HepG2 (cell line): ENCODE measurements around the gene SIAE. TPM values are rescaled to one million over a fixed set of nuclear protein-coding genes. Genes with fewer than 3 reads are reported as not detected.

Source experiments
- ATAC-seq: fragments of 200-7000 bp; cut with Tn5 transposase; 3 replicates; pipeline ENCODE4 v1.9.1; 2020; ENCODE audit warnings: mild to moderate bottlenecking, moderate library complexity
- BruUV-seq: library from RNA; stranded (reverse); fragments of 400-500 nt; replicated peaks from 2 replicates; lab custom pipeline; 2021; lab: Mats Ljungman, UMichigan
- CTCF ChIA-PET: fragments of 300-600 bp; formaldehyde crosslinking; extraction: SDS; loops from one replicate; lab custom pipeline; 2021; ENCODE audit warnings: low total read pairs, inconsistent platforms, low intra/inter-chr PET ratio; lab: Yijun Ruan, JAX
- POLR2A ChIA-PET: fragments of 350-600 bp; sonication (Branson Sonifier 250); formaldehyde crosslinking; loops from one replicate; lab custom pipeline; 2020; ENCODE audit warnings: antibody characterized with exemption, inconsistent platforms; lab: Yijun Ruan, JAX
- DNase-seq: peaks from one replicate; pipeline ENCODE4 v3.0.0-alpha.2; 2015; ENCODE audit warnings: low spot score
- FAIRE-seq: peaks from 3 replicates; lab custom pipeline; 2011; peaks lifted over from hg19 to GRCh38; lab: Jason Lieb, UNC
- H2AFZ ChIP-seq: one replicate; pipeline ENCODE4 v1.6.1; 2011; ENCODE audit warnings: low read length, inconsistent platforms
- H3K27ac ChIP-seq: fragments of 300-600 bp; 3 replicates; pipeline ENCODE4 v1.8.0; 2011; ENCODE audit warnings: mixed run types, mild to moderate bottlenecking, mixed read lengths, low read length, inconsistent platforms; ENCODE audit not compliant: insufficient read depth; ENCODE audit errors: extremely low read length
- H3K27me3 ChIP-seq, 2 experiments: fragments of 200-600 bp in 1 of 2; 2 replicates in 1 of 2; 3 replicates in 1 of 2; pipeline versions ENCODE4 v1.6.0 to v1.8.0; 2011; ENCODE audit warnings: low read length in 2 of 2, mild to moderate bottlenecking in 2 of 2, moderate library complexity in 2 of 2, inconsistent platforms in 1 of 2; ENCODE audit not compliant: insufficient read depth in 2 of 2, control insufficient read depth in 1 of 2
- H3K36me3 ChIP-seq, 2 experiments: fragments of 200-600 bp in 1 of 2; replicated peaks in 1 of 2; 2 replicates in 1 of 2; 3 replicates in 1 of 2; pipeline versions ENCODE4 v1.5.1 to v1.8.0; 2011; ENCODE audit warnings: low read length in 2 of 2, inconsistent platforms in 1 of 2; ENCODE audit not compliant: insufficient read depth in 2 of 2, control insufficient read depth in 1 of 2
- H3K4me1 ChIP-seq: 2 replicates; pipeline ENCODE4 v1.5.1; 2012; ENCODE audit warnings: low read length, inconsistent platforms; ENCODE audit not compliant: insufficient read depth
- H3K4me2 ChIP-seq: 2 replicates; pipeline ENCODE4 v1.6.0; 2011; ENCODE audit warnings: low read depth, low read length, inconsistent platforms
- H3K4me3 ChIP-seq, 3 experiments: fragments of 200-600 bp in 1 of 3; sonication (generic), shearing (Covaris generic) in 1 of 3; replicated peaks in 1 of 3; 2 replicates each; pipeline ENCODE4 v1.5.1; 2011 to 2016; ENCODE audit warnings: low read length in 3 of 3, inconsistent platforms in 2 of 3, low read depth in 2 of 3, mild to moderate bottlenecking in 2 of 3, control low read depth in 1 of 3, mixed read lengths in 1 of 3; ENCODE audit not compliant: insufficient read depth in 1 of 3
- H3K79me2 ChIP-seq: one replicate; pipeline ENCODE4 v1.6.1; 2011; ENCODE audit warnings: low read length, inconsistent platforms; ENCODE audit not compliant: insufficient read depth
- H3K9ac ChIP-seq: 2 replicates; pipeline ENCODE4 v1.6.0; 2011; ENCODE audit warnings: mild to moderate bottlenecking, low read depth, low read length, inconsistent platforms; ENCODE audit not compliant: insufficient read depth
- H3K9me3 ChIP-seq: 2 replicates; pipeline ENCODE4 v1.5.1; 2012; ENCODE audit warnings: mild to moderate bottlenecking, low read length
- H4K20me1 ChIP-seq: 2 replicates; pipeline ENCODE4 v1.6.0; 2011; ENCODE audit warnings: inconsistent platforms, mild to moderate bottlenecking, low read length, moderate library complexity; ENCODE audit not compliant: insufficient read depth
- EP300 ChIP-seq, 3 experiments: sonication (generic) in 1 of 3; formaldehyde crosslinking in 1 of 3; IDR thresholded peaks; 2 replicates each; pipeline versions ENCODE4 v1.5.1 to v1.6.1; 2011 to 2020; ENCODE audit warnings: low read depth in 2 of 3, low read length in 2 of 3, borderline replicate concordance in 1 of 3, improper control_type of control experiment in 1 of 3, mild to moderate bottlenecking in 1 of 3, missing genetic modification reagents in 1 of 3, moderate library complexity in 1 of 3
- GATA4 ChIP-seq: sonication (generic); IDR thresholded peaks from 2 replicates; pipeline ENCODE4 v1.6.1; 2016; ENCODE audit warnings: antibody characterized with exemption, low read depth, borderline replicate concordance
- PRDM10 ChIP-seq: sonication (generic); formaldehyde crosslinking; IDR thresholded peaks from 2 replicates; pipeline ENCODE4 v1.4.0; 2020; ENCODE audit warnings: low read depth, missing genetic modification reagents
- SP2 ChIP-seq: sonication (generic); formaldehyde crosslinking; IDR thresholded peaks from 2 replicates; pipeline ENCODE4 v1.5.1; 2020; ENCODE audit warnings: mild to moderate bottlenecking, missing genetic modification reagents
- U2AF1 ChIP-seq: fragments of 200-400 bp; formaldehyde crosslinking; optimal IDR thresholded peaks from 2 replicates; pipeline ENCODE3; 2017; ENCODE audit warnings: mild to moderate bottlenecking, low read depth, low read length
- U2AF2 ChIP-seq: fragments of 200-400 bp; formaldehyde crosslinking; IDR thresholded peaks from 2 replicates; pipeline ENCODE4 v1.6.1; 2017; ENCODE audit warnings: low read depth, mild to moderate bottlenecking, low read length
- ZFP41 ChIP-seq: sonication (generic); formaldehyde crosslinking; IDR thresholded peaks from 2 replicates; pipeline ENCODE4 v1.4.0; 2020; ENCODE audit warnings: mild to moderate bottlenecking, missing genetic modification reagents, borderline replicate concordance
- ZNF251 ChIP-seq: sonication (generic); formaldehyde crosslinking; IDR thresholded peaks from 2 replicates; pipeline ENCODE4 v1.9.0; 2021; ENCODE audit warnings: mild to moderate bottlenecking, missing genetic modification reagents
- ZNF788 ChIP-seq: sonication (generic); formaldehyde crosslinking; IDR thresholded peaks from 2 replicates; pipeline ENCODE4 v1.5.0; 2020; ENCODE audit warnings: mild to moderate bottlenecking, missing genetic modification reagents, borderline replicate concordance
- WGBS: methylation state at CpG from one replicate; pipeline ENCODE4 v1.1.6; 2017; ENCODE audit warnings: low lambda C conversion rate; 5-methylcytosine and 5-hydroxymethylcytosine counted together
- in situ Hi-C: cut with HindIII; loops from 2 replicates; pipeline ENCODE4 v1.10.0; 2017; ENCODE audit warnings: low pct_unique_long_range_greater_than_20kb; ENCODE audit not compliant: extremely low pct_ligation_motif_present
- intact Hi-C: fragments of 100-400 bp; cut with micrococcal nuclease; formaldehyde crosslinking; loops from one replicate; pipeline ENCODE4 v1.10.0; 2022; ENCODE audit not compliant: unreplicated experiment
- polyA plus RNA-seq, 8 experiments: library from polyadenylated mRNA; depleted of rRNA in 3 of 8; stranded (reverse) in 7 of 8; unstranded in 1 of 8; fragments of >200 nt; fragmentation: Illumina TruSeq in 4 of 8; extraction: Trizol in 4 of 8; gene quantifications; 2 replicates each; pipeline versions ENCODE4 v1.2.1 to v1.2.3, GENCODE V29; 2011 to 2016; ENCODE audit warnings: low read depth in 4 of 8, missing spikeins in 1 of 8, mixed read lengths in 1 of 8; ENCODE audit not compliant: insufficient read depth in 1 of 8
- total RNA-seq, 5 experiments: library from RNA; depleted of rRNA; stranded (reverse); fragments of >200 nt; fragmentation: Illumina TruSeq; extraction: Trizol; gene quantifications; 2 replicates each; pipeline ENCODE4 v1.2.3, GENCODE V29; 2016; ENCODE audit warnings: low read depth in 1 of 5
- TF ChIP-seq, protein P1 (sequence below): sonication (generic); formaldehyde crosslinking; IDR thresholded peaks from 2 replicates; pipeline ENCODE4 v1.8.0; 2022; ENCODE audit warnings: mild to moderate bottlenecking, missing genetic modification reagents, borderline replicate concordance
- TF ChIP-seq, protein P2 (sequence below), 2 experiments: IDR thresholded peaks; 2 replicates each; pipeline ENCODE4 v1.6.1; 2011 to 2012; ENCODE audit warnings: low read length in 2 of 2, borderline replicate concordance in 1 of 2, low read depth in 1 of 2, mild to moderate bottlenecking in 1 of 2, moderate library complexity in 1 of 2

SIAE gene
- total and polyA plus RNA-seq, 2 of the 13 experiments (the other 11 are each of a cell fraction or from before 2014, with no cell fraction given): 7.0 to 22.4 TPM

DNA sequence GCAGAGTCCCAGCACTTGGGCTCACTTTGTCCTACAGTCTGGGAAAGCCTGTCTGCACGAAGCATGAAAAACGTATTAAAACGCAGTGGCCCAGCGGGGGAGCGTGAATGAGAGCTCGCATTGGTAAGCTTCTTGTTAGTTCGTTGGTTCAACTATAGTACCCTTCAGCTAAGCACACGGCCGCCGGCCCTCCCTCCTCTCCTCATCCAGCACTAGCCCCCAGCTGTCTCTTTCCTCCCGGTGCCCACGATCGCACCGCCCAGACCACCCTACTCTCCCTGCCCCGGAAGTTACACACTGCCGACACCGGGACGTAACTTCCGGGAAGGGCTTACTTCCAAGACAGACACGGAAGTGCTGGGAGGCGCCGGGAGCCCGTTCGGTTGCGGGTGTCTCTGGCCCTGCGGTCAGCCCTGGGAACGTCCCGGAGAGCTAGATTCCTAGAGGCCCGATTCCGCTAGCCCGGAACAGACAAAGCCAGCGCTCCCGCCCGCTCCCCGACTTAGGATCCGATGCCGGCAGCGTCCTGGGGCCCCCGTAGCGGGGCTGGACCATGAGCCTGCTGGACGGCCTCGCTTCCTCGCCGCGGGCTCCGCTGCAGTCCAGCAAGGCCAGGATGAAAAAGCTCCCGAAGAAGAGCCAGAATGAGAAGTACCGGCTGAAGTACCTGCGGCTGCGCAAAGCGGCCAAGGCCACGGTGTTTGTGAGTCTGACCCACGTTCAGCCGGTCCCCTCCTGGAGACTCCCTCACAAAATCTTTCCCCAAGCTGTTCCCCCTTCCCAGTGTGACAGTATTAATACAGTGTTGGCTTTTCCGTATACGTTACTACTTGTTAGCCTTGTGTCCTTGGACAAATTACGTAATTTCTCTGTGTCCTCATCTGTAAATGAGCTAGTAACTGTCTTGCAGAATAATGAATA, 50.7 kb downstream of the SIAE start, which contains the start of gene TBRG1:
Gene TBRG1 (plus strand): TSS at position 334 of the 921 bp plus-strand sequence. CDS start 220 bp downstream, at position 554.
- BruUV-seq: TSS peak; percentile 70
- ATAC-seq: peak; percentile 99
- peaks cover 0 to 15% of the 10 kb centered on the region in 2 experiments; a peak in 2 of 5 replicates for H3K27me3 ChIP-seq
- peaks cover 21% of the 10 kb centered on the region for H3K79me2 ChIP-seq
- 1% methylated on average over 17 of the region's 57 CpGs for WGBS
- peak within 1 kb of the TSS; percentile 99 for H3K4me2 ChIP-seq
- peak; percentile 92 for DNase-seq
- H3K4me1 ChIP-seq: peaks cover 29% of the 10 kb centered on the region
- H4K20me1 ChIP-seq: peaks cover 3% of the 10 kb centered on the region; the same call in 1 of the 2 replicates
- peak within 1 kb of the TSS; percentile 90 for H3K27ac ChIP-seq
- peak within 1 kb of the TSS; percentile 91 for H3K9ac ChIP-seq
- ChIA-PET CTCF (no interaction called here), POLR2A (interaction anchor here (0.6 to 2.0 kb wide), 17 partner anchors 9 to 1561 kb away, joined by 3 to 10 read pairs (median 5); partner anchors contain the start of genes CCDC15, HEPACAM, HSPA8 and SIAE)
- in situ Hi-C loops: no loop called here
- peak within 1 kb of the TSS; percentile 96 for H2AFZ ChIP-seq
- peaks cover 12 to 26% of the 10 kb centered on the region in 2 experiments for H3K36me3 ChIP-seq
- no peaks in the 10 kb centered on the region for H3K9me3 ChIP-seq
- peak; percentile 81 for FAIRE-seq
- intact Hi-C loops: loop anchor here (5.0 kb wide), 1 partner anchor 315 kb away; the partner anchor contains the start of gene HEPACAM
- H3K4me3 ChIP-seq: peak within 1 kb of the TSS; percentile 88 to 98 (median 96)
- TF ChIP-seq GATA4 (peak; percentile 73; the same call in 1 of the 2 replicates), EP300 (IDR thresholded peaks at IDR 0.05; ENCODE audit: low read depth in 2 of 2, low read length in 2 of 2) (no peak), EP300 (CRISPR knock-in tag; IDR thresholded peaks at IDR 0.05; ENCODE audit: borderline replicate concordance) (no peak), PRDM10 (CRISPR knock-in tag) (peak; percentile 84), U2AF1 (peak; percentile 44), ZFP41 (CRISPR knock-in tag) (no peak), U2AF2 (0 out of 2 replicates have a peak, but pooled peaks have one; percentile 57), SP2 (CRISPR knock-in tag) (peak; percentile 65), ZNF788 (CRISPR knock-in tag) (peak; percentile 59; the same call in 1 of the 2 replicates), ZNF251 (no peak)
- TF ChIP-seq, protein P1, sequence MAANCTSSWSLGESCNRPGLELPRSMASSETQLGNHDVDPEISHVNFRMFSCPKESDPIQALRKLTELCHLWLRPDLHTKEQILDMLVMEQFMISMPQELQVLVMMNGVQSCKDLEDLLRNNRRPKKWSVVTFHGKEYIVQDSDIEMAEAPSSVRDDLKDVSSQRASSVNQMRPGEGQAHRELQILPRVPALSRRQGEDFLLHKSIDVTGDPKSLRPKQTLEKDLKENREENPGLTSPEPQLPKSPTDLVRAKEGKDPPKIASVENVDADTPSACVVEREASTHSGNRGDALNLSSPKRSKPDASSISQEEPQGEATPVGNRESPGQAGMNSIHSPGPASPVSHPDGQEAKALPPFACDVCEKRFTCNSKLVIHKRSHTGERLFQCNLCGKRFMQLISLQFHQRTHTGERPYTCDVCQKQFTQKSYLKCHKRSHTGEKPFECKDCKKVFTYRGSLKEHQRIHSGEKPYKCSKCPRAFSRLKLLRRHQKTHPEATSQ: peak; percentile 81
- TF ChIP-seq, protein P2, sequence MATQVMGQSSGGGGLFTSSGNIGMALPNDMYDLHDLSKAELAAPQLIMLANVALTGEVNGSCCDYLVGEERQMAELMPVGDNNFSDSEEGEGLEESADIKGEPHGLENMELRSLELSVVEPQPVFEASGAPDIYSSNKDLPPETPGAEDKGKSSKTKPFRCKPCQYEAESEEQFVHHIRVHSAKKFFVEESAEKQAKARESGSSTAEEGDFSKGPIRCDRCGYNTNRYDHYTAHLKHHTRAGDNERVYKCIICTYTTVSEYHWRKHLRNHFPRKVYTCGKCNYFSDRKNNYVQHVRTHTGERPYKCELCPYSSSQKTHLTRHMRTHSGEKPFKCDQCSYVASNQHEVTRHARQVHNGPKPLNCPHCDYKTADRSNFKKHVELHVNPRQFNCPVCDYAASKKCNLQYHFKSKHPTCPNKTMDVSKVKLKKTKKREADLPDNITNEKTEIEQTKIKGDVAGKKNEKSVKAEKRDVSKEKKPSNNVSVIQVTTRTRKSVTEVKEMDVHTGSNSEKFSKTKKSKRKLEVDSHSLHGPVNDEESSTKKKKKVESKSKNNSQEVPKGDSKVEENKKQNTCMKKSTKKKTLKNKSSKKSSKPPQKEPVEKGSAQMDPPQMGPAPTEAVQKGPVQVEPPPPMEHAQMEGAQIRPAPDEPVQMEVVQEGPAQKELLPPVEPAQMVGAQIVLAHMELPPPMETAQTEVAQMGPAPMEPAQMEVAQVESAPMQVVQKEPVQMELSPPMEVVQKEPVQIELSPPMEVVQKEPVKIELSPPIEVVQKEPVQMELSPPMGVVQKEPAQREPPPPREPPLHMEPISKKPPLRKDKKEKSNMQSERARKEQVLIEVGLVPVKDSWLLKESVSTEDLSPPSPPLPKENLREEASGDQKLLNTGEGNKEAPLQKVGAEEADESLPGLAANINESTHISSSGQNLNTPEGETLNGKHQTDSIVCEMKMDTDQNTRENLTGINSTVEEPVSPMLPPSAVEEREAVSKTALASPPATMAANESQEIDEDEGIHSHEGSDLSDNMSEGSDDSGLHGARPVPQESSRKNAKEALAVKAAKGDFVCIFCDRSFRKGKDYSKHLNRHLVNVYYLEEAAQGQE (IDR thresholded peaks at IDR 0.05; ENCODE audit: borderline replicate concordance in 1 of 2, low read depth in 1 of 2, low read length in 2 of 2): 0 out of 4 replicates have a peak, but pooled peaks of 1 of the 2 experiments have one; percentile 57
